Measurements from ENCODE around the gene MOCS1.

Gene MOCS1

DNA sequence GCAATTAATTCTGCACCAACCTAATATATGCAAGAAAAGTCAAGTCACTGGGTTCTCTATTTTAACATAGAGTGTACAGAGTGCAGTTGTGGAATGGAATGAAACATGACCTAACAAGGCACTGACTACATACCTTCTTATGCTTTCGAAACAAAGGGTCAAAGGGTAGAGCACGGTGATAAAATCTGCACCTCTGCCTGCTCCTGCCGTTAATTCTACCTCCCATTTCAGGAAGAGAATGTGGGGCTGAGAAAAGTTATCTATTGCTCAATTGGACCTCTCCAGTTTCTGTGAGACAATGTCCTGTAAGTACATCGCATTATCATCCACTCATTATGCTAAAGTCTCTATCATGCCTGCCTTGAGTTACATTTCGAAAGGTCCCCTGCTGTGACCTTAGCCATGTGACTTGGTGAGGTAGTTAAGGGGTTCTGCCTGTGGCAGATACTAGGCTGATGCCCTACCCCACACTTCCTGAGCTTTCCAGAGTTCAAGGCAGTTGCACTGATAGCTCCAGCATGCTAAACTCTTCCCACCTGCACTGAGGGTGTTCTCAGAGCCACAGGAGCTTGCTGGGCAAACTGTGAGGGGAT is 14.0 kb upstream of the MOCS1 start:
- no peak for DNase-seq (ENCODE audit: low read depth, low spot score)

DNA sequence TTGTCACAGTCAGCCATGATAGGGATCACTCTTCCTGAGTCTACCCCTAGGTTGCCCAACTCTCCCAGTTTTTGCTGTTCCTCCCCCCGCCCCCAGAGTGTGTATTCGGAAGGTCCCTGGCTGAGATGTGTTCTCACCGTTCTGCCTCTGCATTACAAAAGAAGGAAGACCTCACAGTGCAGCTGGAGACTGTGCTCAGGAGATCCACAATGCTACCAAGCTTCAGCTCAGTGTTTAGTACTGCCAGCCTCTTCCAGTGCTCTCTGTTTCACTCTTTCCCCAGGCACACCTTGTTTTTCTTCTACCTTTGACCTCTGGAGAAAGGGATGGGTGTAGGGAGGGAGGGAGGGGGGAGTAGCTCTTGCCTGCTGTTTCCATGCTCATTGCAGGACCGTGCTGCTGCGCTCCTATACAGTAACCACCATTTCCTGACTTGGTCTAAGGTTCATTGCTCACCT is 13.4 kb upstream of the MOCS1 start:
- DNase-seq (ENCODE audit: low read depth, low spot score) = no peak

DNA sequence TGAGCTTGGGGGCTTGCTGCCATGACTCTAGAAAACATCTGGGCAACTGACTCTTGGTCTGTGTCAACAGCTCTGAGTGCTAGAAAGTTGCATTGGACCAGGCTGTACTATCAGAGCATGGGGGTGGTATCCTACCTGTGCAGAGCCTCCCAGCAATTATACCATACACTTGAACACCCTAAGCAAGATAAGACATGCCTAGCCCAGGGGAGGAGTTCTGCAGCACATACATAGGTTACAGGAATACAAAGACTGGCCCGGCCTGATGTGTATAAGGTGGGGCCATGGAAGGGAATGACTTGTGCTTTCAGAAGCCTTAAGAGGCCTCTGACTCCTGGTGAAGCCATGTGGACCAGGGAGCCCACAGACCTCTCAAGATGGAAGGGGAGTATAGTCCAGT is 11.4 kb upstream of the MOCS1 start:
- no peak for DNase-seq (ENCODE audit: low read depth, low spot score)

DNA sequence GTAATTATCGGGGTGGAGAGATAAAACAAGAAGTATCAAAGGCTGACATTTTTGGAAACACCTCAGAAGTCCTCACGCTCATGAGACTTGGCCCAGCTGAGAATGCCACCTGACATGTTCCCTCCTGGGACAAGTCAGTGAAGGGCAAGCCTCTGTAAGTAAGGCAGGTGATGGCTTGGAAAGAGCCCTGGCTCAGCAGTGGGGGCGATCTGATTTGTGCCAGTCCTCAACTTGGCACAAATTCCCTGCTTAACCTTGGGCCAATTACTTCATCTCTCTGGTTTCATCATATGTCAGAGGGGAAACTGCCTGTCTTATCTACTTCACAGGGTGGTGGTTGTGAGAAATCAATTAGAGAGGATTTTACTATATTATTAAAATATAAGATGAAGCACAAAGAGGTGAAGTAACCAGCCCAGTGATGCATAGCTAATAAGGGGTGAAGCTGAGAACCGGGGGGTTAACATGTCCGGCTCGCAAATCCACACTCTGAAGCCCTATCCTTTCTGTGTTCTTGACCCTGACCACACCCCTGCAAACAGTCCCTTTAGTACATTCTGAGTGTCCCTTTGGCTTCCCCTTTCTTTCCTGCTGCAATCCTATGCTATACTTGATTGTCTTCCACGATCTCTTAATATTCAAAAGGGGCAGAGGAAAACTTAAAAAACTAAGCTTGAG is 8.8 kb upstream of the MOCS1 start:
- no peak for DNase-seq (ENCODE audit: low read depth, low spot score)

DNA sequence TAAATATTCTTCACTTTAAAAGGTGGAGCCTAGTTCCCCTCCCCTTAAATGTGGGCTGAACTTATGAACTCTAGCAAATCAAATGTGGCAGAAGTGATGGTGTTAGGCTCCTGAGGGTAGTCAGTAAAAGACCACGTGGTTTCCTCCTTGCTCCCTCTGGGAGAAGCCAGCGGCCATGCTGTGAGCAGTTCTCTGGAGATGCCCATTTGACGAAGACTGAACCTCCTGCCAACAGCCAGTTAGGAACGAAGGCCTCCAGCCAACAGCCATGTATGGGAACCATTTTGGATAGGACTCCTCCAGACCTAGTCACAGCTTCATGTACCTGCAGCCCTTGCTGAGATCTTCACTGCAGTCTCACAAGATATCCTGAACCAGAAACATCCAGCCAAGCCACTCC is 7.6 kb upstream of the MOCS1 start:
- DNase-seq (ENCODE audit: low read depth, low spot score) = no peak

DNA sequence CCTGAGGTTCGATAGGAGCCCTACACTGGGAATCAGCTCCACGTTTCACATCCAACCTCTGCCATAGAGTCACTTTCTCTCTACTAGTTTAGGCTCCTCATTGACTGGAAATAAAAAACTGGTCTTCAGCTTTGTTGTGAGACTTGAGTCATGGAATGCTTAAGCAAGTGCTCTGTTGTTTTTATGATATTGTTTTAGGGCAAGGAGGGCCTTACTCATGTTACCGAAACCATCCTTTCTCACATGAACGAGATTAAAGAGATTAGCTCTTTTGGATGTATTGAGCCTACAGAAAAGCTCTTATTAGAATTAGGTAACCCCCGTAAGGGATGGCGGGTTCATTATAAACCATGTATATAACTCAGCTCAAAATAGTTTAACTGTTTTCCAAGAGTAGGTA is 6.9 kb upstream of the MOCS1 start:
- DNase-seq (ENCODE audit: low read depth, low spot score) = no peak

DNA sequence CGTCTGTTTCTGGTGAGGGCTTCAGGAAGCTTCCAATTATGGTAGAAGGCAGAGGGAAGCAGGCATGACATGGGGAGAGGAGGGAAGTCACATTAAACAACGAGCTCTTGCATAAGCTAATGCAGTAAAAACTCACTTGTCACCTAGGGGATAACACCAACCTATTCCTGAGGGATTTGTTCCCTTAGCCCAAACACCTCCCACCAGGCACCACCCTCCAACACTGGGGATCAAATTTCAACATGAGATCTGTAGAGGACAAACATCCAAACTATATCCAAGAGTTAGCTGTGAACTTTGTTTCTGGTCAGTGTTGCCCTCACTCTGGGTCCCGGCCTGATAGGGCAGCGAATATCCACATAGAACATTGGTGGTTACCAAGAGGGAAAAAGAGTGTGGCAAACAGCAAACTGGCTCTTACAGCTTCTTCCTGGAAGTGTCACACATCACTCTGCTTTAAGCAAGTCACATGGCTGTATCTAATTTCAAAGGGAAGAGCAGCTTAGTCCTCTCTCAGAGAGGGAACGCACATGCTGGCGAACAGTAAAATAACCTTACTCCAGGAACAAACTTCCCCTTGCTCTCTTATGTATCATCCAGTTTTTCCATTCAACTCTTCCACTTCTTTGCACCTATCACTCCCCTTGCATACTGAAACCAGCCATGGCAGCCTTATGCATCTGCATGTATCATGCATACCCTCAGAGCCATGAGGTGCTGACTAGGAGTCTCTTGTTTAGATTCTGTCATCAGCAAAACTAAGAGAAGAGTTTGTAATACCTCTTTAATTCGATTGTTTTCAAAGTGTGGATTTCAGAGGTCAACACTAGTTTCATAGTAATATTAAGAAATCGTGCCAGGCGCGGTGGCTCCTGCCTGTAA is 4.8 kb upstream of the MOCS1 start:
- DNase-seq (ENCODE audit: low read depth, low spot score) = no peak

DNA sequence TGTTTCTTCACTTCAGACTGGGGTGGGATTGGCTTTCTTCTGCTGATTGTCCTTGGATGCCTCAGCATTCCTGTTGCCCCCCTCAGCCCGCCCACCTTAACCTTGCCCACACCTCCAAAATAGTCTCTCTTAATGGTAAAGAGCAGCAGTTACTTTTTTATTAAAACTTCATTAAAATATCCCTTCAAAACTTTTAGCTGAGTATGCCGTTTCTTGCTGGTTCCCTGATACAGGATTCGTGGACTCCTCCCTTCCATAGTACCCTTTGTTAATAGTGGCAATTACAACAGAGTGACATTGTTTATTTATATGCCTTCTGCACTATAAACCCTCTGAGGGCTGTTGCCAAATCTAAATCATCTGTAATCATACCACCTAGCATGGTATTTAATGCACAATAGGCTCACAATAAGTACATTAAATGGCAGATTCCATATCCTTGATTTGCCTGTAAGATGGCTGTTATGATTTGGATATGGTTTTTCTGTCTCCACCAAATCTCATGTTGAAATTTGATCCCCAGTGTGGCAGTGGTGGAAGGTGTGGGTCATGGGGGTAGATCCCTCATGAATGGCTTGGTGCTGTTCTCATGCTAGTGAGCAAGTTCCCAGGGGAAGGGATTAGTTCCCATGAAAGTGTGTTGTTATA is 3.5 kb upstream of the MOCS1 start:
- DNase-seq (ENCODE audit: low read depth, low spot score) = no peak

DNA sequence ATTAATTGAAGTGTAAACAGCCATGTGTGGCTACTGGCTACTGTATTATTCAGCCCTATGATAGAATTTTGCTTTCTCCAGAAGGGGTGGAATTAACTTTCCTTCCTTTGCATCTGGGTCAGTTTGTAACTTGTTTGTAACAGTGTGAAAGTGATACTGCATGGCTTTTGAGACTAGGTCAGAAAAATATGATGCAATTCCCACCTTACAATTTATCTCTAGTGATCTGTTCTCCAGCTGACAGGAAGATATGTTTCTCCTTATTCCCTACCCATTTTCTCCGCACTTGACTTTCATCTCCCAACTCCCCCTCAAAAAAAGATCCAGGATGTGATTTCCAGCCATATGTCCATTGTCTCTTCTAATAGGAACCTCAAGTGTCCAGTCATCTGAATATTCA is 2.6 kb upstream of the MOCS1 start:
- no peak for DNase-seq (ENCODE audit: low read depth, low spot score)

DNA sequence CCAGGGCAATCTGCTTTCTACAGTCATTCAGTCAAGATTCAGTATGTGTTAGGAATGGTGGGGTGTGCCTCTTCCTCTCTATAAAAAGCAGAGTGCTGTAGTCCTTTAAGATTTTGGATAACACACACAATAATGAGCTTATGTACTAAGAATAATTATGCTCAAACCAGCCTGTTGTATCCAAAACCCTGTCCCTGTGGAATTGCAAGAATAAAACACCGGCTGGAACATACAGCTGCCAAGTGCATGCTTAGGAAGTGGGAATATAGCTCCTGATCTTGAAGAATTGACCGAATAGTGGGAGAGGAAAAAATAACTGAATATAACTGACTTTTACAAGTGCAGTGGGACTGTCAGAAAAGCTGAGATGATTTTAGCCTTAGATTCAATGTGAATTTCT is 979 bp upstream of the MOCS1 start:
- DNase-seq (ENCODE audit: low read depth, low spot score) = no peak

DNA sequence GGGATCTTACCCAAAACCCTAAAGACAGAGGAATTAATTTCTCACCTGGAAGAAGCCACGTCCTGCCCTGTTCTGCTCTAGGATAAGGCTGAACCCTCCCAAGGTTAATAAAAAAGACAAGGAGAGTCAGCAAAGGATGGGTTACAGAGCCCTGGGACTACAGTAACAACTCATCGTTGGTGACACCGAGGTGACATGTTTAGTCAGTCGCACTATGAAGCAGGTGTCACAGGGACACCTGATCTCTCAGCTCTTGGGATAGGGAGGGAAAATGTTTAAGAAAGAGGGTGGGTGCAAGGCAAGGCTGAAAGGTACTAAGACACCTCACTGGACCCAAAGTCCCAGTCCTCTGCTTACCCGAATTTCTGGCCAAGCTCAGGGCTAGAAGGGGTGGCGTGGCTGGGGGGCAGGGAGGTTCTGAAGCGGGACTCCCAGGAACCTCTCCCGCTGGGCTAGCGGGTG is 562 bp downstream of the MOCS1 start:
- DNase-seq (ENCODE audit: low read depth, low spot score) = no peak

DNA sequence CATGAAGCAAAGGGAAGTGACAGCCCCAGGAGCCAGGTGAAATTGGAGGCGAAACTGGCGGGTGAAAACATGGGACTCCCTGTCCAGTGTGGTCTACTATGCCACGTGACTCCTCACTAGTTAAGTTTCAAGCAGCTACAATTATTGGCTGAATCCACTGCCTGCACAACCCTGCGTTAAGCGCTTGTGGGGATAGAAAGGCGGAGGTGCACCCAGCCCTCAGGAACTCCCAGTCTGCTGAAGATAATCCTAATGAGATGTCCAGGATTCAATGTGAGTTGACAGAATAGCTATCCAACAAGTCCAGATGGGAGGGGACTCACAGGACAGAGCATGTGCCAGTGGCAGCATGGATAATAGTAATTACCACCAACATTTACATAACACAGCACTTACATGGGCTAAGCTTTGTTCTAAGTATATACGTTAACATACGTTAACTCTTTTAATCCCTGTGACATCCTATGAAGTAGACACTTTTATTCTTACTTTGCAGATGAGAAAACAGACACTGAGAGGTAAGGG is 1.8 kb downstream of the MOCS1 start:
- no peak for DNase-seq (ENCODE audit: low read depth, low spot score)

DNA sequence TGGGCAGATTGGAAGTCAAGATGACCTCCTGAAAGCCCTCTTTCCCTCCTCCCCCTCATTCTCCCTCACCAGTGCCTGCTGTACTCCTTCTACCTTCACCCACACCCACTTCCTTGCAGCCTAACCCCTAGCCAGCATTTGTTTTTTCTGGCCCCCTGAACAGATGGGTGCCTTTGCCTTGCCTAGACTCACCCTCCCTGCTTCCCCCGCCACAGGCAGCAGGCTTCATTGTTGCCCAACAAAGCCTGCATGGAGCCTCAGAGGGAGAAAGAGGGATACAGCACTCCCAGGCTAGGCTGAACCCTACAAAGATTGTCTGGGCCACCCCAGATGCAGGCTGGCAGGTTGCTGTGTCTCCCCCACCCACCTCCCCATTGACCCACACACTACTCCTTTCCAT is 2.7 kb downstream of the MOCS1 start:
- no peak for DNase-seq (ENCODE audit: low read depth, low spot score)

DNA sequence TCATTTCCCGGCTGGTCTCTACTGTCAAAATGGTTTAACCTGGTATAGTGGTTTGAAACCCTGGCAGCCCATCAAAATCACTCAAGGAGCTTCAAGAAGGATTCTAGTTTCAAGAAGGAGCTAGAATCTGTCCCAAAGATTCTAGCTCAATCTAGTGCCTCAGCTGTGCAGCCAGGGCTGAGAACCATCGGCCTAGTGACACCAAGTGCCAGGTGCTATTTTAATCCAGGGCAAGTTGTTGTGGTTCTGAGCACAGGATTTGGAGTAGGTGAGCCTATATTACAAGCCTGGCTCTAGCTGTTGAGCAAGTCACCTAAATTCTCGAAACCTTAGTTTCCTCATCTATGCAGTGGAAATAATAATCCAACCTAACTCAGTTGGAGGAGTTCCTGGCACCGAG is 3.7 kb downstream of the MOCS1 start:
- no peak for DNase-seq (ENCODE audit: low read depth, low spot score)

DNA sequence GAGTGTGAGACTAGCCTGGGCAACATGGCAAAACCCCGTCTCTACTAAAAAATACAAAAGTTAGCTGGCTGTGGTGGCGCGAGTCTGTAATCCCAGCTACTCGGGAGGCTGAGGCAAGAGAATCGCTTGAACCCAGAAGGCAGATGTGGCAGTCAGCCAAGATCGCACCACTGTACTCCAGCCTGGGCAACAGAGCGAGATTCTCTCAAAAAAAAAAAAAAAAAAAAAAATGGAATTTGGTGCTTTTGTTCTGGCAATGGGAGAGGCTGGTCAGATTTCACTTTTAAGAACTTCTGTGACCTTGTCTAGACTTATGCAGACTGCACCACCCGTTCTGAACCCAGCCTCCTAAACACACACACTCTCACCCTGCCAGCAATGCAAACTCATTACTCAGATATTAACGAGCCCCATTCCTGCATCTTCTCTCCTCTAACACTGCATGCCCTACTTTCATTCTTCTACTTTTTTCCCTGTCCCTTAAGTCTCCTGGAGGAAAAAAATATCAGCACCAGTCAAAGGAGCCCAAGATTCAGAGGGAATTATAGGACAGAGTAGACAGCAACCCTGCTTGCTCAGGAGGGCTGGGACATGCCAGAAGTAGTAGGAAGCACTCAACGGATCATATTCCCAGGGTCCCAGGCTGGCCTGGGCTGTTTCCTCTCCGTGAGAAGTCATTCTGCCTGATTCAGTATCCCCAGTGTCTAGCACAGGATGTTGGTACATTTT is 4.4 kb downstream of the MOCS1 start:
- DNase-seq (ENCODE audit: low read depth, low spot score) = no peak

DNA sequence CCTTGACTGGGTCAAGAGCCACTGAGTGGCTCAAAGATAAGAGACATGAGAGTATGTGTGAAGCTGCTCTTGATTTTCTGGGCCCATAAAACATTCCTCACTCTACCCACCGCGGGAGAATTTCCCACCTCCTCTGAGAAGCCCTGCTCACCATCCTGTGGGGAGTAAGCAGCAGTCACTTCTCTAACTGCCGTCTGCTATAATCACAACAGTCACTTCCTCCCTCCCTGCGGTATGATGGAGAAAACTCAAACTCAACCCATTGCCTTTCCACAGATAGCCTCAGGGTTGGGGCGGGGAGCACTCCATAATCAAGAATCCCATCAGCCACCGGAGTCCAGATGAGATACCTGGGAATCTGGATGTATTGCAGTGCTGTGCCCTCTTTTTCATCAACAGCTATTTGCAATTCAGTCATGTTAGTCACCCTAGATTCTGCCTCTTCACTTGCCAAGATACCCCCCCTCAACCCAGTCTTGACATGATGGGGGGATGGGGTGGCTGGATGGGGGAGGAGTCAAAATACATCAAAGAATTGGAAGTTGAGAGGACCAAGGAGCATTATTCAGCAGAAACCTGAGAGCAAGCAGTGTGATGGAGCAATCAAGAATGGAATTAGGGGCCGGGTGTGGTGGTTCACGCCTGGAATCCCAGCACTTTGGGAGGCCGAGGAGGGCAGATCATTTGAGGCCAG is 5.1 kb downstream of the MOCS1 start:
- DNase-seq (ENCODE audit: low read depth, low spot score) = no peak

DNA sequence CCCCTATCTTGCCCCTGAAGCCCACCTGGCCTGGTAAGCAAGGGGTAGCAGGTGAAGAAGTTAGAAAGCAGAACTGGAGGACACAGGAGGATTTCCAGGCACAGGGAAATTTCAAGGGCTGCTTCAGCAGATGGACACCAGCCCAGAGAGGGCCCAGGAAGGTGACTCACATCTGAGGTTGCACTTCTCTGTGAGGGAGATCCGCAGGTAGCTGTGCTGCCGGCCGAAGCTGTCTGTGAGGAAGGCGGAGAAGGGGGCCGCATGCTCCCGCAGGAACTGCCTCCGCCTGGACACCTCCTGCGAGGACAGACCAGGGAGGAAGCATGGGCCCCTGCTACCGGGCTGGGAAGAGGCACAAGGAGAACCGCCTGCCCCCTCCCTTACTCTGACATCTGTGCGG is 7.1 kb downstream of the MOCS1 start:
- no peak for DNase-seq (ENCODE audit: low read depth, low spot score)

DNA sequence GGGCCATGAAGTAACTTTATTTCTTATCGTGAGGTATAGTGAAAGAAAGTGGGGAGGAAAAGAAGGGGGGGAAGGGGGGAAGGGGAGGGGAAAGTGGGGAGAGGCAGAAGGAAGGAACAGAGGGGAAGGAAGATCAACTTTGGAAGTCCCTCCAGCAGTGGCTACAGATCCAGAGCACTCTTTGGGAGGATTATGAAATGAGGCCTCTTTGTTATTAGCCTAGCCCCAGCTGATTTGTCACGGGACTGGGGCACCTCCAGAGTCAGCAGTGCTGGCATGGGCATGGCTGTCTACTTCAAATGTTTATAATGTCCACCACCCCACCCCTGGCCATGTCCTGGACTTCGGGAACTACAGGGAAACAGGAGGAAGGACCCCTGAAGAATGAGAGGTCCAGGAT is 7.6 kb downstream of the MOCS1 start:
- no peak for DNase-seq (ENCODE audit: low read depth, low spot score)

DNA sequence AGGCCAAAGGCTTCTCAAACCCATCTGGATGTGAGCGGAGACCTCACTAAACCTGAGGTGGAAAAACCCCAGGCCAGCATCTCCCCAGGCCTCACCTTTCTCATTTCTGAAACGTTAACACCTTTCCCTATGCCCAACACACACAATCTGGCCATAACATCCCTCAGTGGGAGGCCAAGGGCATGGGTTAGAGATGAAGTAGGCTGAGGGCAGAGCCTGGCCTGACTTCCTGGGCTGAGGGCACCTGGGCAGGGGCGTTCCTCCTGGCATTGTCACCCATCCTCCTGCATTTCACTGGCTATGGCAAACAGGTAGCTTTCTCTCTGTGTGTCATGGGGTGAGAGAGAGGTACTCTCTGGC is 8.4 kb downstream of the MOCS1 start:
- DNase-seq (ENCODE audit: low read depth, low spot score) = no peak

DNA sequence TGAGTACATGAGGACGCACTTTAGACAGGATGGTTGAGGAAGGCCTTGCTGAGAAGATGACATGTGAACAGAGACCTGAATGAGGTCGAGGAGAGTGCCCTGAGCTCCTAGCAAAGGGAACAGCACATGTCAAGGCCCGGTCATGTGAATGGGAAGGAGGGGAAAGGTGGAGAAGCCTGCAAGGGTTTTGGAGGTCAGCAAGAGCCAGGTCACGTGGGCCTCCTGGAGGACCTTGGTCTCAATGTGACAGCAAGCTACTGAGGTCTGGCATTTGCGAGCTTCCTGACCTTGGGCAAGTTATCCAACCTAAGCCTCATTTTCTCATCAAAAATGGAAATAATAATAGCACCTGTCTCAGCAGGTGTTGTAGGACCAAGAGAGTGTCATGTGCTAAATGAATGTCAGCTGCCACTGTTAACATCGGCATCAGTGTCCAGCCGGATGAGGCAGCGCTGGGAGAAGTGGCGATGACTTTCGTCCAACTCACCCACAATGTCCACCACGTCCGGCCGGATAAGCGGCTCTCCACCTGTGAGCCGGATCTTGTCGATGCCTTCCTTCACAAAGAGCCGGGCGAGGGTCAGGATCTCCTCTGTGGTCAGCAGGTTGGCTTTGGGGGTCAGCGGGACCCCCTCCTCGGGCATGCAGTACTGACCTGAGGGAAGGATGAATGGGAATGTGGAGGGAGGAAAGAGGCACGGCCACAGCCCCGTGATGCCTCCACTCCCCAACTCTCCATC is 8.9 kb downstream of the MOCS1 start:
- DNase-seq (ENCODE audit: low read depth, low spot score) = no peak

All from activated naive CD8-positive, alpha-beta T cell treated with anti-CD3 and anti-CD28 coated beads, Interleukin-2, amount 50 U/mL, for 16 hours (primary cell).